Activated CD4-positive, CD25-positive, alpha-beta regulatory T cell treated with anti-CD3 and anti-CD28 coated beads, Interleukin-2, amount 50 U/mL, for 24 hours (primary cell): ENCODE data around the gene GPR146.
A peak's percentile ranks its signal among the peaks of the same experiment; 100 is the strongest.
"Not testable (repeated sequence)": the region's sequence is repeated elsewhere in the genome, so short reads cannot be mapped to it uniquely, and the experiment has no call there.

Source experiments
- ATAC-seq, 2 donors: fragments of 150-1000 bp; cut with Tn5 transposase; one replicate each; pipeline ENCODE4 v1.10.0; 2021; ENCODE audit warnings: mild to moderate bottlenecking in 1 of 2, moderate library complexity in 1 of 2

GPR146 gene

DNA sequence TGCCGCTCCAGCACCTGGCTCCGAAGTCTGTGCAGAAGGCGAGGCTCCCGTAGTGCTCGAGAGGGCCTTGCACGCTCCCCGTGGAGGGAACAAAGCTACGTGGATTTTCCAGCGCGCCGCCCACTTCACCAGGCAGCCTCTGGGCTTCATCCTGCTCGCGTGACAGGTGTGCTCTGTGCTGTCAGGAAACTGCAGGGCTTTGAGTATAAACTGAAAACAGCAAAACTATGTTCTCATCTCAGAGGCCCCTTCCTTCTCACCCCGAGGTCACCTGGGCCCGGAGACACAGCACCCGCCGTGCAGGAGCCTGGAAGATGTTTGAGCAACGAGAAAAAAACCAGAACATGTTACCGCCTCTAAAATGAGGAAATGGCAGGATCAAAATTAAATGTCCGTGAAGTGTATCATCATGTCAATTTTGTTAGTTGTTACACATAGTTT, 17.6 kb upstream of the GPR146 start:
- no peak for ATAC-seq

DNA sequence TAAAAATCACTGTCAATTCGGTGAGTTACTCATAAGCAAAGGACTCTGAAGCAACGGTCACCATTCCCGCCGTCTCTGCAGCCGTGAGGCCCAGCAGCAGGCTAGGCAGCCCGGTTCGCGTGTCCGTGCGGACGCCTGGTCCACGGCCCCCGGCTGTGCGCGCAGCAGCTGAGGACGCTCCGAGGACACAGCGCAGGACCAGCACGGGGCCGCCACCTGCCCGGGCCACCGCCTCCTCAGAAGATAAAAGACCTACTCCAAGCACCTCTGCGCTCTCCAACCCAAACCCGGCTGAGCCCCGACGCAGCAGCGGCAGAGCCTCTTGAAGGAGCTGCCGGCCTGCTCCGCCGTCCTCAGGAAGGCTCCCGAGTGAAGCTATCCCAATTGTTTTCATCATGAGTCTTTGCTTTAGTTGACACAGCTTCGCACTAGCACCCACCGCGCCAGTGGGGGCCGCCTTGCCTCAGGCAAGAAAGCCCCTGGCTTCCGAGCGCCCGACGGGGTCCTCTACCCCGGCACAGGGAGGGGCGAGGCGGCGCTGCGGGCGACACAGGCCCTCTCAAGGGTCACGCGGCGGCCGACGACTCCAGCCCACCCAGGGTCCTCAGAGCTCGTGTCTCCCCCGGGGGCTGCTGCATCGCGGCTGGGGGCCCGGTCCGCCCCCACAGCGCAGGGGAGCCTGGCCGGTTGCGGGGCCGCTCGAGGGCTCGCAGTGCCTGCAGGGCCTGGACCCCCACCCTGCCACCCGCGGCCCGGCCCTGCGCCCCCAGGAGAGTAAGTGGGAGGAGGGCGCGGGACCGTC, 16.9 kb upstream of the GPR146 start:
- ATAC-seq: no peak

DNA sequence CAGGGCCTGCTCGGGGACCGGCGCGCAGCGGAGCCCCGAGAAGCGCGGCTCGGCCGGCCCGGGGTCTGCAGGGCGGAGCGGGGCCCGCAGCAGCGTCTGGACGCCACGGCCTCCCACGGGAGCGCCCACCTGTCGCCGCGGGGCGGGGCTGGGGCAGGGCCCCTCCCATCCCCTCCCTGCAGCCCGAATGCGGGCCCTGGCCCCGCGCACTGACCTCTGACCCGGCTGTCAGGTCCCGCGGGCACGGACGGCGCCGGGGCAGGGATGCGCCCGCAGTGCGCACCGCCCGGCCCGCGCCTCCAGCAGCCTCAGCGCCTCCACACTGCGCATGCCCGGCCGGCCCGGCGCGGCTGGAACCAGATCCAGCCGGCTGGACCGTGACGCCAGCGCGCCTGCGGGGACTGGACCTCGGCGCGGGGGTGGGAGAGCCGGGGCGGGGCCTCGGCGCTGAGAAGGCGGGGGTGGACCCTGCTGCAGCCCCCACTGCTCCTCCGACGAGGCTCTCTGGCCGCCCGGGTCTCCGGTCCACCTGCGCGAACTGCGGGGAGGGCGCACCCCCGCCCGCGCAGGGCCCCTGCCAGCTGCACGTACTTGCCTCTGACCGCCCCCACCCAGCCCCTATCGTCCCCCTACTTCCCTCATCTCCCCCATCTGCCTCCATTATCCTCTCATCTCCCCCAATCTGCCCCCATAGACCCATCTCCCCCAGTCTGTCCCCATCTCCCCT, 16.1 kb upstream of the GPR146 start:
- peak; percentile 87 to 88 for ATAC-seq

DNA sequence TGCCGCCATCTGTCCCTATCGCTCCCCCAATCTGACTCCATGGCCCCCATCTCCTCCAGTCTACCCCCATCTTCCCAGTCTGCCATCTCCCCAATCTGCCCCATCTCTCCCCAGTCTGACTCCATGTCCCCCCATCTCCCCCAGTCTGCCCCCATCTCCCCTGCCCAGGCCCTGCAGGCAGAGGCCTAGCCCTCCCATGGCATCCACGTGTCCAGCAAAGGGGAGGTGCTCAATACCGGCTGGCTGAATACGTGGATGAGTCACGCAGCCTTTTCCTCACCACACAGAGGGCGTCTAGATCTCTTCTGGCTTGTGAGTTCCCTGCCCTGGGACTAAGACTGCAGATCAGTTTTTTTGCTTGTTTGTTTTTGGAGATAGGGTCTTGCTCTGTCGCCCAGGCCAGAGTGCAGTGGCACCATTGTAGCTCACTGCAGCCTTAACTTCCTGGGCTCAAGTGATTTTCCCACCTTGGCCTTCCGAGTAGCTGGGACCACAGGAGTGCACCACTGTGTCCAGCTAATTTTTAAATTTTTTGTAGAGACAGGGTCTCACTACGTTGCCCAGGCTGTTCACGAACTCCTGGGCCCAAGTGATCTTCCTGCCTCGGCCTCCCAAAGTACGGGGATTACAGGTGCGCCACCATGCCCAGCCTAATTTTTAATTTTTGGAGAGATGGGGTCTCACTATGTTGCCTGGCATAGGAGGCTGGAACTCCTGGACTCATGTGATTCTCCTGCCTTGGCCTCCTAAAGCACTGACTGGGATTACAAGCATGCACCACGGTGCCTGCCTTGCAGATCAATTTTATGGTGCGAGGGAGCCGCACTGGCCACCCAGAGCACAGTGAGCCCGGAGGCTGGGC, 15.3 kb upstream of the GPR146 start:
- ATAC-seq: peak; percentile 81 to 85

DNA sequence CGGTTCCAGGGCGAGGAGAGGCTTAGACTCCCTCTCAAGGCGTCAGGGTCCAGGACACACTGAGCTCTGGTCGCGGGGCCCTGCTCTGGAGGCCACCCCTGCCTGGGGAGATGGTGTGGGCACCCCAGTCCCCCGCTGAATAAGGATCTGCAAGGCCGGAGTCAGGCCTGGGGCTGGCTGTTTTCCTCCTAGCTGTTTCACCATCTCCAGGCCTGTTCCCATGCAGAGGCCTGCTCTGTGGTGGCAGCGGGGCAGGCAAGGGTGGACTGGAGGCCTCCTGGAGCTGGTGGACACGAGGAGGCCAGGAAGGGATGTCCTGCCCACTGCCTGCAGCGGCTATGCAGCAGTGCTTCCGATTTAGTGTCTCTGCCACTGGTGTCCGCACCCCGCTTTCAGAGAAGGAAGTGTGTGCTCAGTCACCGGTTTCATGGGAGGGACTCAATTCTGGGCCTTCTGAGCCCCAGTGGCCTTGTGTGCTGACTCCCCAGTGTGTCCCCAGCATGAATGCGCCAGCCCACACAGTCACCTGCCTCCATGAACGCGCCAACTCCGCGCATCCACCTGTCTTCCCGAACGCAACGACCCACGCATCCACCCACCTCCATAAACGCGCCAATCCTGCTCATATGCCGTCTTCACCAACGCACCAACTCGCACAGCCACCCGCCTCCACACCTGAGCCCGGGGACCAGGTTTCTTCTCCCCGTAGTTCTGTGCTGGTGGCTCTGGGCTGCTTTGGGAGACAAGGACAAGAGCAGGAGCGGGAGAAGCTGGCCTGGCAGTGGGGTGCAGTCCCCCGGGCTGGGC, 14.5 kb upstream of the GPR146 start:
- no peak for ATAC-seq

DNA sequence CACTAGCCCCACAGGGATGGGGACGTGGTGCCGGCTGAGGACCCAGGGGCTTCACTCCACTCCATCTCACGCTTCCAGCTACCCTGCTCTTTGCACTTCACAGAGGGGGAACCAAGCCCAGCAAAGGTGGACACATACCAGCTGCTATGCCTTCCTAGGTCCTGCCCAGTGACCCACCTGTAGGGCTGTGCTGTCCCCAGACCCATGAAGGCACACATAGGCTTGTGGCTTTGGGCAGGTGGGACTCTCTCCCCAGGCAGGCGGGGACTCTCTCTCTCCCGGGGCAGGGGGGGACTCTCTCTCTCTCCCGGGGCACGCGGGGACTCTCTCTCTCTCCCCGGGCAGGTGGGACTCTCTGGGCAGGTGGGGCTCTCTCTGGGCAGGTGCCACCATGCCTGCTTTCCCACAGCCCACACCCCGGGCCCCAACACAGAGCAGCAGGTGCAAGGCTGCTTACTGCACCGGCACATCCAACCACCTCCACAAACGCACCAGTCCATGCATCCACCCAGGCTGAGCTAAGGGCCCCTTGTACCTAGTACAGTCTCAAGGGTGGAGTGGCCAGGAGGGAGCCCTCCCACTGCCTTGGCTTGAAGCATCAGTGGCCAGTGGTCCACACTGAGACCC, 13.8 kb upstream of the GPR146 start:
- ATAC-seq: no peak

DNA sequence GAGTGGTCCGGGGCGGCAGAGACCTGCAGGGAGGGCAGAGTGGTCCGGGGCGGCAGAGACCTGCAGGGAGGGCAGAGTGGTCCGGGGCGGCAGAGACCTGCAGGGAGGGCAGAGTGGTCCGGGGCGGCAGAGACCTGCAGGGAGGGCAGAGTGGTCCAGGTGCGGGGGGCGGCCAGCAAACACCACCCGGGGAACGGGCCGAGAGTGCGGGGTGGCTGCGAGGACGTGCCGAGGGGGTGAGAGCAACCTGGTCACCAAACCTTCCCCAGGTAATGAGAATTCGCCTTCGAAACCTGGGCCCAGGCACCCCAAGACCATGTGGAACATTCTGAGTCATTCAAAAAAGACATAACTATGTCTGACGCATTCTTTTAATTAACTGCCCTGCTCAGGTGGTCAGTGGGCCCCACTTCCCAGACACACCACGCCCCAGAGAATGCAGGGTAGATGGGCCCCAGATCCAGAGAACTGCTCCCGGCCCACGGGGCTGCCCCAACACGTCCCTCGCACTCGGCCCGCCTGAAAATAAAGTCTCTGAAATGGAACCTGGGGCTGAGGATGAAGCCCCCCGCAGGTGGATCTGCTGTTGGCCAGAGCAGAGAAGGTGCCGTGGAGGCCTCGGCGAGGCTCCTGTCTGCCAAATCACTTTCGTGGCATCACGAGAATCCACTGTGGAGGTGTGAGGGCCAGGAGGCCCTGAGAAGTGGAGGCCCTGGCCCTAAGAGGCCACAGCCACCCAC, 12.5 kb upstream of the GPR146 start:
- ATAC-seq: no peak

DNA sequence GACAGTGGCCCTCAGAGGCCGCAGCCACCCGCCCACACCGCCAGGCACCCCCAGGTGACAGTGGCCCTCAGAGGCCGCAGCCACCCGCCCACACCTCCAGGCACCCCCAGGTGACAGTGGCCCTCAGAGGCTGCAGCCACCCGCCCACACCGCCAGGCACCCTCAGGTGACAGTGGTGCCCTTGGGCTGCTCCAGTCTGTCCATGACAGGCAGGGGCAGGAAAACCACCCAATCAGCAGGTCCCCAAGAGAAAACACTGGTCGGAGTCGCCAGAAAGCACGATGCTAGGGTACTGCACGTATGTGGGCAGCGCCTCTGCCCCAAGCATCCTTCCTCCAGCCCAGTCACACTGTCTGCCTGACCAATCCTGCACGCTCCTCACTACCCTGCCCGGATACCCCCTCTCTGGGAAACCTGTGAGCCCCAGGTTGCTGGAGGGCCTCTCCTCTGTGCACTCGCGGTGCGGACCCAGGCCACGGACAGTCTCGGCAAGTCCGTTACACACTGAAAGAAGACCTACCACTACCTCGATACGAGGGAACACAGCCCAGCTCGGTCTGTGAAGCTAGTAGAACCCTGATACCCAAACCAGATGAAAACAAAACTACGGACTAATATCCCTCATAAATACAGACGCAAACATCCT, 11.7 kb upstream of the GPR146 start:
- no peak for ATAC-seq

DNA sequence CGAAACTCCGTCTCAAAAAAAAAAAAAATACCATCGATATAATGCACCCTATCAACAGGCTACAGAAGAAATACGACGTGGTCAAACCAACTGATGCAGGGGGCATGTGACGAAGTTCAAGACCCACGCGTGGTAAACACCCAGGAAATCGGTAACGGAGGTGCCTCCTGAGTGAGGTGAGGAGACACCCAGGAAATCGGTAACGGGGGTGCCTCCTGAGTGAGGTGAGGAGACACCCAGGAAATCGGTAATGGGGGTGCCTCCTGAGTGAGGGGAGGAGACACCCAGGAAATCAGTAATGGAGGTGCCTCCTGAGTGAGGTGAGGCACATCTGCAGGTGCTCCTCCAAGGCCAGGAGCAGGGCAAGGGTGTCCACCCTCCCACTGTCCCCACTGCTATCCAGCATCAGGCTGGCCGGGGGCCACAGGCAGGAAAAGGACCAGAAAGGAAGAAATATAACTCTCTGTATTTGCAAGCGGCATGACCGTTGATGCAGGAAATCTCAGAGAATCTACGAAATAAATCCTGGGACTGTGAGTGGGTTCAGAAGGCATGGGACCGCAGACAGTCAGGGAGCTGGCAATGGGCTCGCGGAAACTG, 10.7 kb upstream of the GPR146 start:
- ATAC-seq: no peak

DNA sequence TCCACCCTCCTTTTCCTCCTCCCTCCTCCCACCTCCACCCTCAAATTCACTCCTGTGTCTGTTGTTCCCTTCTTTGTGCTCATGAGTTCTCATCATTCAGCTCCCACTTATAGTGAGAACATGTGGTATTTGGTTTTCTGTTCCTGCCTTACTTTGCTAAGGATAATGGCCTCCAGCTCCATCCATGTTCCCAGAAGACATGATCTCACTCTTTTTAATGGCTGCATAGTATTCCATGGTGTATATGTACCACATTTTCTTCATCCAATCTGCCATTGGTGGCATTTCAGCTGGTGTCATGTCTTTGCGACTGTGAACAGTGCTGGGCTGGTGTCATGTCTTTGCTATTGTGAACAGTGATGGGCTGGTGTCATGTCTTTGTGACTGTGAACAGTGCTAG, 9.6 kb upstream of the GPR146 start:
- ATAC-seq: not testable (repeated sequence)

DNA sequence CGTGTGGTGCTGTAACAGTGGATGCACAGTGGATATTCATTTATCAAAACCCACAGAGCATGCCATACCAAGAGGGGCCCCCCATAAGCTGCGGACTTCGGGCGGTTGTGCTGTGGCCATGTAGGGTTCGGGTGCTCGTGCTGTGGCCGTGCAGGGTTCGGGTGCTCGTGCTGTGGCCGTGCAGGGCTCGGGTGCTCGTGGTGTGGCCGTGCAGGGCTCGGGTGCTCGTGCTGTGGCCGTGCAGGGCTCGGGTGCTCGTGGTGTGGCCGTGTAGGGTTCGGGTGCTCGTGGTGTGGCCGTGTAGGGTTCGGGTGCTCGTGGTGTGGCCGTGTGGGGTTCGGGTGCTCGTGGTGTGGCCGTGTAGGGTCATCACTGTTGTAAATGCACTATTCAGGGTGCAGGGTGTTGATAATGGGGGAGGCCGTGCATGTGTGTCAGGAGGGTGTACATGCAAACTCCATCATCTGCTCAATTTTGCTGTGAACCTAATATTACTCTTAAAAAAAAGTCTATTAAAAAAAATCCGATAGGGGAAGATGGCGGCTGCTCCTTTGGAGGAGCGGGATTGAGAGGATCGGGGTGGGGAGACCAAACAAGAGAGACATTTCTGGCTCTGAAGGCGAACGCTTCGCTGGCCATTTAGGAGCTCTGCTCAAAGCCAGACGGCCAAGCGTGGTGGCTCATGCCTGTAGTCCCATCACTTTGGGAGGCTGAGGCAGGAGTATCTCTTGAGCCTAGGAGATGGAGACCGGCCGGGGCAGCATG, 8.0 kb upstream of the GPR146 start:
- ATAC-seq: not testable (repeated sequence)

DNA sequence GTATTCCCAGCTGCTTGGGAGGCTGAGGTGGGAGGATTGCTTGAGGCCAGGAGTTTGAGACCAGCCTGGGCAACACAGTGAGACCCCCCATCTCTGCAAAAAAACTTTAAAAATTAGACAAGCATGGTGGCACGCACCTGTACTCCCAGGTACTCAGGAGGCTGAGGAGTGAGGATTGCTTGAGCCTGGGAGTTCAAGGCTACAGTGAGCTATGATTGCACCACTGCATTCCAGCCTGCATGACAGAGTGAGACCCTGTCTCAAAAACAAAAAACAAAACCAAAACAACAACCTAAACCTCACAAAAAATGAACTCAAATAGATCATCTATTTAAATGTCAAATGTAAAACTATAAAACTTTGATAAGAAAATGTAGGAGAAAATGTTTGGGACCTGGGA, 4.1 kb upstream of the GPR146 start:
- not testable (repeated sequence) for ATAC-seq

DNA sequence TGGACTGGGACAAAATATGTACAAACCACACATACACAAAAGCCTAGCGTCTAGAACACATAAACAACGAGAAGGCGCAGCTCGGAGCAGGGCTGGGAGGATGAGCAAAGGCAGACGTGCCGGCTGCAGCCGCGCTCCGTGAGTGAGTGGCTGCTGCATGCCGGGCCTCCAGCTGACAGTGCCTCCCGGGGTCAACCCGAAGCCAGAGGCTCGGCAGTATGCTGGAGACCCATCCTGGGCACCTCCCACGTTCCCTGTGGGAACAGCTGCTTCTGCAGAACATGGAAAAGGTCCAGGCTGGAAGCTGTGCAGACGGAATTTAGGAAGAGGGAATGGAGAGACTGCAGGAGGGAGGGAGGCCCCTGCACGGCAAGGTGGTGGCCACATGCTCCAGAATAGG, 3.6 kb upstream of the GPR146 start:
- no peak for ATAC-seq

DNA sequence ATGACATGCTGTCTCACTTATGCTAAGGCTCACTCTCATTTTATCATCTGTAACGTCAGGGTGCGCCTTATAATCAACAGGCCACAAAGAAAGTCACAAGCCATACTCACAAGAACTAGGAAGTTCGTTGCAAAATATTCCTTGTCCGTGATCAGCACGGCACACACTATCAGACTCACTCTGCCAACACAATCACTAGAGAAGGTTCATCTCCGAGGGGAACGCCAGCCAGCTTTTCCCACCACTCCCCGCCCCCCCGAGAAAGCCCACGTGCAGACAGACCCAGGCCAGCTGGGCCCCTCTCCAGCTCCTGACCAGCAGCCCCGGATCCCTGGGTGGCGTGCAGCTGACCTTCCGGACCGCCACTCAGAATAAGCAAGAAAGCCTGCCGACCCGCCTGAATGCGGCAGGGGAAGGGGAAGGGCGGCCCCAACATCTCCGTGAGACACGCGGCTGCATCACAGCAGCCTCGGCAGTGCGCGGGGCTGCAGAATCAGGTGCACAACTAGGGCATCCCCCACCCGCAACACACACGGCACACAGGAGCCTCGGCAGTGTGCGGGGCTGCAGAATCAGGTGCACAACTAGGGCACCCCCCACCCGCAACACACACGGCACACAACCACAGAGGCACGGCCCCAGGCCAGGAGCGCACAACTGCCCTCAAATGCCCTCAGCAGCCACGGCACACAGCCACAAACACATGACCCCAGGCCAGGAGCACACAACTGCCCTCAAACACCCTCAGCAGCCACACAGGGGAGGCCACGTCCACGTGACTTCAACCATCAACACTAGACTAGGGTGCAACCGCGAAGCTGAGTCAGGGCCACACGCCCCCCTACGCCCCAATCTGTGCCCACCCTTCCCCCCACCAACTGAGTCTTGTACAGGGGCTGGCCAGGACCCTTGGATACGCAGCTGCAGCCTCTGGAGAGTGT, 2.5 kb upstream of the GPR146 start:
- ATAC-seq: no peak

DNA sequence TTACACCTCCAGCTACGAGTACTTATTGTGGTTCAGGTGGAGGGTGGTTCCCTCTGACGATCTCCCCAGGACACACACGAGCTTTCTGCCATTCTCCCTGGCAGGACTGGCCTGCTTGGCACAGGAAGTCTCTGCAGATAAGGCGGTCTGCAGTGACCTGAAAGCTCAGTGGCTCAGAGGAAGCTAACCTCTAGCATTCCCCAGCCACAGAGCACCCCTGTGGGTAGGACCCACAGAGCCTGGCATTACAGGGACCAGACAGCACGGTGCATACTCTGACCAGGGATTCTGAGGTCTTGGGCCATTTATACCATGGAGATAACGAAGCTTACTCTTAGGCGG, 1.9 kb upstream of the GPR146 start:
- no peak for ATAC-seq

DNA sequence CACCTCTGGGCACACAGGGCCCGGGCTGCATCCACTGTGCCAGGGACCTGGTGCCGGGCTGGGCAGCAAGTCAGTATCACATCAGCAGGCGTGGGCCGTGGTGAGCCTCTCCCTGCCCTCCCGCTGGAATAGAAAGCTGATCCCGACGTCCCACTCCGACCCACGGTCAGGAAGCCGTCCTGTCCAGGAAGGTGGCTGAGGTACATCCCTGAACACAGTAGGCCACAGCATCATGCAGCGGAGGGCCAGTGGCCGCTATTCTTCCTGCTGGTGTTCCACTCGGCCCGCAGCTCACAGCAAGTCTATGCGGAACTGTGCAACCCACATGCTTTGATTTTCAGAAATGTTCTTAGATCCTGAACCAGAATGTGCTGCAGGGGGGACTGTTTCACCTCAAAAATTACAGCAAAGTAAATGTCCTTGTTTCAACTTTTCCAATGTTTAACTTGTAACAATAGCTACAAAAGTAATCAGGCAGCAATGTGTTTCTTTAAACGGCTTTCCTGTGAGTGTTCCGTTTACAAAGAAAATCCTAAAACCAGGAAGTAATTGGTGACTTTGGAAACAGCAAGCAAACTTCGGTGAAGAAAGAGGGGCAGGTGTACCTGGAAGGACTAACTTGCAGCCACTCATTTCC, 676 bp upstream of the GPR146 start:
- no peak for ATAC-seq
